IPS-NIHi7 (cell line): Measurements from ENCODE around the gene RNF144A.

ENCODE experiments used
- DNase-seq: peaks from one replicate; pipeline ENCODE4 v3.0.0; 2012; ENCODE audit warnings: mixed read lengths; ENCODE audit errors: extremely low spot score

Gene RNF144A

DNA sequence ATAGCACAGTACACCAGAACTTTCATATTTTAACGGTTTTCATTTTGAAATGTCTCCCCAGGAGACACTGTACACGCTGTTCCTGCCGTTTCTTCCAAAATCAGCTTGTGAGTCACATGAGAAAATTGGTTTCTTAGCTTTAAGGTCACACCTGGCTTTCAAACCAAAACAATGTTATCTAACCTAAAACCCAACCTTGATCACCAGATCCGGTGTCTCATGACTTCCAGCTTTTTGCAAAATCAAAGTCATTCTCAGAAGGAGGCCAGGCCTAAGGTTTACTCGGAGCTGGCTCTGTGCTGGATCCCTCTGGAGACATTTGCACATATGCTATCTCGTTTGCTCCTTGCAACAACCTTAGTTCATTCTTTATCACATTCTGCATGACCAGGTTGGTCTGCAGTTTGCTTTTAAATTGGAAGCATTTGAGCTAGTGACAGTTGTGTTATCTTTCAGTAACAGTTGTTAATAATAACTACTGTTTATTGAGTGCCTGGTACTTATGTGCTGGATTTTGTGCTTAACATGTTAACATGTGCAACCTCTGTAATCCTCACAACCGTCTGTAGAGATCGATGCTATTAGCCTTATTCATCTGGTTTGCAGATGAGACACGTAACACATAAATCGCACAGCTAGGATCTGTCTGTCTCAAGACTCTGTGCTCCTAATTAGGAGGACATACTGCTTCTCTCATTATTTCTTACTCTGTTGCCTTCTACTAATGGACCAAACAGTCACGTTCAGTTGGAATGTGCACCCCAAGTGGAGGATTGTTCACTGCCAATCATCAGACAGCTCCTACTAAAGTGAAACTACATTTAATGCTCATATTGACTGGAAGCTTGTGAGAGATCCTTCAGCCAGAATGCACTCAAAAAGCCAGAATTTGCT lies 105.5 kb downstream of the RNF144A start:
- DNase-seq = no peak

DNA sequence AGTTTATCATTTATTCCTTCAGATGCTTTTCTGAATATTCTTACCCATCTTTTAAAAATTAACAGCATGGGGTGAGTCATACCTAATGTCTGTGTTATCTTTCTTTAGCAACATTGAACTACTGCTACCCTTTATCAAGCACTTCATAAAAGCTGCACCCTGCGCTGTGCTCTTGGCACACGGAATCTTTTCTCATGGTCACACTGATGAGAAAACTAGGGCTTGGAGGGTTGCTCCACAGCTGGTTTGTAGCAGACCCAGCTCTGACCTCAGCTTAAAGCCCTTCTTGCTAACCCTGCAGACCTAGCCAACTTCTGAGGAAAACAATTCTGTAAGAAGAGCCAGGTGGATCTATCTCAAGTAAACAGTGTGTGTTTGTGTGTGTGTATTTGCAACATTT lies 106.3 kb downstream of the RNF144A start:
- no peak for DNase-seq

GRCh38 chr2:7024261-7024660 lies 107.0 kb downstream of the RNF144A start:
- no peak for DNase-seq

DNA sequence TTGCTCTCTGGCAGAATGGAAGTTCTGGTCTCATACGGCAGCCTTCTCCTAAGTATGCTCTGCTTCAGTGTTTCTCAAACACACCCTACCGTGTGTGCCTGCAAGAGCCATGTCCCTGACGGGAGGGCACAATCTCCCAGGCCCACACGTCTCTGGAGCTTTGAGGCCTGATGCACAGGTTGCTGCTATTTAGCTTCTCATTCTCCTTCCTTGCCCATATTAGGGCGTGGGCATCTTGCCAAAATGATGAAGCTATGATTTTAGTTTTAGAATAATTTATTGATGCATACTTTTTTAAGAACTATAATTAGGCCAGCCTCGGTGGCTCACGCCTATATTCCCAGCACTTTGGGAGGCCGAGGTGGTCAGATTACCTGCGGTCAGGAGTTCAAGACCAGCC lies 107.9 kb downstream of the RNF144A start:
- DNase-seq = no peak

- DNase-seq = no peak
Measured at GRCh38 chr2:7026742-7027141, 109.5 kb downstream of the RNF144A start.

GRCh38 chr2:7027411-7027810 lies 110.2 kb downstream of the RNF144A start:
- no peak for DNase-seq

- DNase-seq = no peak
Measured at GRCh38 chr2:7027956-7028655, 110.9 kb downstream of the RNF144A start.

GRCh38 chr2:7028846-7029245 lies 111.6 kb downstream of the RNF144A start:
- no peak for DNase-seq

DNA sequence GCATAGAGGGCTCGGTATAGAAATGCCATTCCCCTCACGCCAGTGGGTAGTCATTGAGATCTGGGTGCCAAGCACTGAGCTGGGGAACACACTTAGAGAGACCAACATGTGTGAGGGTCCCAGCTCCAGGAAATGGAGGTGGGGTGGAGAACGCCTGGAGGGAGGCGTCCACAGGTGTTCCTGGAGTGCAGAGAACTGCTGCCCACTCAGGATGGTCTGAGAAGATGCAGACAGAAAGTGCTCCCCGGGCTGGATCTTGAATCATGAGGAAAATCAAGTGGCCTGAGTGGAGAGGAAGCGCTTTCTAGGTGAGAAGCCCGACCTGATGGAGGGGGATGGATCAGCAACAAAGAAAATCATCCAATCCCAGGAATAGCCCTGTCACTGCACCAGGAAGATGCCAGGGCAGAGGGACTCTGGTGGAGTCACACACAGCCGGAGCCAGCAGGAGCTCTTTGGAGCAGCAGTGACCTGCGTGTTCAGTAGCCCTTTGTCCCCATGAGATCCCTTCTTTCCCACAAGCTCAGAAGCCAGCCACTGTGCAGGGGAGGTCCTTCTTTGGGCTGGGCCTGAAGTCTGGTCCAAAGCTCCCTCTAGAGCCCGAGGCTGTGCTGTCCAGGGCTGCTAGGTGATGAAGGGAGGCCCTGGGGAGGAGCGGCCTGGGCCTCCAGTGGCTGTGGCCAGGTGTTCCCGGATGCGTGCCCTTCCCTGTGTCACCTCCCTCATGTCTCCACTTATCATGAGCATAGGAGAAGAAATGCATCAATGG lies 112.3 kb downstream of the RNF144A start:
- no peak for DNase-seq

- DNase-seq = no peak
Measured at GRCh38 chr2:7030810-7031209, 113.6 kb downstream of the RNF144A start.

GRCh38 chr2:7031547-7032245 lies 114.5 kb downstream of the RNF144A start:
- DNase-seq = no peak

DNA sequence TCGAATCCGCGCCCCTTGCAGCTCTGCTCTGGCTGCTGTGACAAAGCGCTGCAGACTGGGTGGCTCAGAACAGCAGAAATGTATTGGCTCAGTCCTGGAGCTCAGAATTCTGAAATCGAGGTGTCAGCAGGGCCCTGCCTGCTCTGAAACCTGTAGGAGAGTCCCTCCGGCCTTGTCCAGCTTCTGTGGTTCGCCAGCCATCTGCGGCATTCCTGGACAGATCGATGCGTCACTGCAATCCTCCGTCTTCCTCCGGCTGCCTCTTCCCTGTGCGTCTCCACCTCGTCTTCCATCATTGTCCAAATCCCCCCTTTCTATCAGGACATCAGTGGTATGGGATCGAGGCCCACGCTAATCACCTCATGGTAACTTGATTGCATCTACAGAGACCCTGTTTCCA lies 115.2 kb downstream of the RNF144A start:
- DNase-seq = no peak

GRCh38 chr2:7033136-7033960 lies 116.1 kb downstream of the RNF144A start:
- no peak for DNase-seq

DNA sequence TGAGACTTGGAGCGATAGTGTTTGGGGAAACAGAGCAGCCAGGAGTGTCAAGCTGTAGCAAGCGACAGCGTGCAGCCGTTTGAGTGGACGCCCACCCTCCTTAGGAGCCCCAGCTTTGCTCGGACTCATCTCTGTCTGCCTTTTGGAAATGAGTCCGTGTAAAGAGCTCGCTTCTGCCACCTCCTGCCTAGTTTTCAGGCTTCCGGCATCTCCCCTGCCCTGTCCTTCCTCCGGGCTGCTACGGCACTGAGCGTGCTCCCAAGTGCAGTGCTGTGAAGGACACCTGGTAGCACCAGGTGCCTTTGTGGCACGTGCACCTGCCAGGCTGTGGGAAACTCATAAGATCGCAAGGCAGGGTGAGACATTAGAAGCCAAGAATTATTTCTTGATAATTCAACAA lies 117.1 kb downstream of the RNF144A start:
- peak; percentile 34 for DNase-seq

- no peak for DNase-seq
Measured at GRCh38 chr2:7035884-7036283, 118.7 kb downstream of the RNF144A start.

DNA sequence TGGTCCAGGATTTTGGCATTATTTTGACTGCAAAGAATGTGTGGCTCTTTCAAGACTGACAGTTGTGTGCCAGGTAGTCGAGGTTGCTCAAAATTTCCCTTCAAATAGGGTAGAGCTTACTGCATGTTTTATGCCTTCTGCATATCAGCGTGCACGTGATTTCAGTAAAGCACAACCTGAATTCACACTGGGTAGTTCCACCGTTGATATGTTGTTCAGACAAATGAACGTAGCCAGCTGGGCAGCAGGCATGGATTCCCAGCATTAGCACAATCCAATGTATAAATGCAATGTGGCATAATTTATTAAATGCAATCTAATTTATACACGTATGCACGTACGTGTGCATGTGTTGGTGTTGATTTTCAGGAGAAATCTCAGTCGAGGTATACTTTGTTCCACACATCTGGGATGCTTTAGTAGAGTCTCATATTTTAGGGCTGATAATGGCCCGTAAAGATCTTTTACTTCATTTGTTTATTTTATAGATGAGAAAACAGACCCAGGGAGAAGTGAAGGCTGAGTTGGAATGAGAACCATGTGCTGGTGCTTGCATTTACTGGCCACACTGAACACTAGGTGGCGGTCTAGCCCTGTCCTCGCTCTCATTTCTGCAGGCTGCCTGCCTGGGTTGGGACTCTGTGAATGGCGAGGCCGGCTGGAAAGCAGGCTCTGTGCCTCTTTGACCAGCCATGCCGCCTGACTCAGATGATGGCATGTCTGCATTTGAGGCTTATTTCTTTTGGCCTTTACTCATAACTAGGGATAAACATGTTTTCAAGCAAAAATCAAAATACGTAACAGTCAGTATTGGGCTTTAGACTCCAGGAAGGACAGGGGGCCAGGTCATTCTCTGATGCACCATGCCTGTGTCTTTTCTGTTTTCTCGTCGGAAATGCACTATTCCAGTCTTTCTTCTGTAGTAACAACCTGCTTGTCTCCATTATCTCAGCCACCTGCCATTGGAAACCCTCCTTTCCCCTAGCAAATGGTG lies 120.4 kb downstream of the RNF144A start:
- DNase-seq = peak; percentile 80

GRCh38 chr2:7040547-7040946 lies 123.3 kb downstream of the RNF144A start:
- no peak for DNase-seq

- DNase-seq = no peak
Measured at GRCh38 chr2:7041421-7041820, 124.2 kb downstream of the RNF144A start.

DNA sequence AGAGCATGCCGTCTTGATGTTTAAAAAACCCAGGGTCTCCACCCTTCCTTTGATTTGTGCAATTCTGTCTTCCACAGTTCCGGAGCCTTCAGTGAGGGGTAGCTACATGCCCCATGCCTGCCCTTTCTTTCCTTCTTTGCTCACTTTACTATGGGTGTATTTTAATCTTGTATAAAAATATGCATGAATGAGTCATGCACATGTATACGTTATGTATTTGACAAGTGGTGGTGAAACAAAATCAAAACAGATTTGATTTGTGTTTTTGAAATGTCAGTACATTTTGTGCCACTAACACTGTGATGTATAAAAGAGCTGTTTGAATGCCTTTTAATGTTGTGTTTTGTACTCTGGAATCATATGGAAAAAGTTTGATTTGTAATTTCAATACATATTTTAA lies 126.5 kb downstream of the RNF144A start:
- DNase-seq = no peak
